SK-N-SH (cell line): ENCODE data around the gene ZNF878.

ENCODE experiments used
- CHD2 ChIP-seq: fragments of 150-350 bp; IDR thresholded peaks from 2 replicates; pipeline ENCODE4 v1.6.1; 2018; ENCODE audit warnings: low read length; ENCODE audit not compliant: partially characterized antibody
- JUND ChIP-seq: IDR thresholded peaks from 2 replicates; pipeline ENCODE4 v1.4.0; 2012
- NFIC ChIP-seq: IDR thresholded peaks from 2 replicates; pipeline ENCODE4 v1.4.0; 2012; ENCODE audit warnings: borderline replicate concordance
- POLR2AphosphoS5 ChIP-seq: IDR thresholded peaks from 2 replicates; pipeline ENCODE4 v1.6.1; 2012; ENCODE audit warnings: low read depth, low read length
- RAD21 ChIP-seq: IDR thresholded peaks from 2 replicates; pipeline ENCODE4 v1.6.1; 2012; ENCODE audit warnings: mild to moderate bottlenecking, low read length
- SIN3A ChIP-seq: IDR thresholded peaks from 2 replicates; pipeline ENCODE4 v1.6.1; 2012; ENCODE audit warnings: low read depth, mild to moderate bottlenecking, low read length, moderate library complexity, borderline replicate concordance
- YY1 ChIP-seq: IDR thresholded peaks from 2 replicates; pipeline ENCODE4 v1.4.0; 2012; ENCODE audit warnings: low read depth, mild to moderate bottlenecking
- TF ChIP-seq, protein P1 (sequence below): fragments of 200-600 bp; sonication (generic); IDR thresholded peaks from 2 replicates; pipeline ENCODE4 v1.6.1; 2017; ENCODE audit warnings: antibody characterized with exemption, mild to moderate bottlenecking, moderate library complexity
- TF ChIP-seq, protein P2 (sequence below): IDR thresholded peaks from 2 replicates; pipeline ENCODE4 v1.4.0; 2012; ENCODE audit warnings: low read depth

DNA sequence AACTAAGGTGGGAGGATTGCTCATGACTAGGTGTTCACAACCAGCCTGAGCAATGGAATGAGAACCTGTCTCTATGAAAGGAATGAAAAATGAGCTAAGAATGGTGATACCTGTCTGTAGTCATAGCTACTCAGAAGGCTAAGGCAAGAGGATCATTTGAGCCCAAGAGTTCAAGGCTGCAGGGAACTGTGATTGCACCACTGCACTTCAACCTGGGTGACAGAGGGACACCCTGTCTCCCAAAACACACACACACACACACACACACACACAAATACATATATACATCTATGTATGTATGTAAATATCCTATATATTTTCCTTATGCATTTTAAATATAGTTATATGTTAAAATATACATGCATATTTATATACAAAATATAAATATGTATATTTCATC is 9.9 kb downstream of the ZNF878 start:
- no peak for TF ChIP-seq RAD21
- TF ChIP-seq, protein P1, sequence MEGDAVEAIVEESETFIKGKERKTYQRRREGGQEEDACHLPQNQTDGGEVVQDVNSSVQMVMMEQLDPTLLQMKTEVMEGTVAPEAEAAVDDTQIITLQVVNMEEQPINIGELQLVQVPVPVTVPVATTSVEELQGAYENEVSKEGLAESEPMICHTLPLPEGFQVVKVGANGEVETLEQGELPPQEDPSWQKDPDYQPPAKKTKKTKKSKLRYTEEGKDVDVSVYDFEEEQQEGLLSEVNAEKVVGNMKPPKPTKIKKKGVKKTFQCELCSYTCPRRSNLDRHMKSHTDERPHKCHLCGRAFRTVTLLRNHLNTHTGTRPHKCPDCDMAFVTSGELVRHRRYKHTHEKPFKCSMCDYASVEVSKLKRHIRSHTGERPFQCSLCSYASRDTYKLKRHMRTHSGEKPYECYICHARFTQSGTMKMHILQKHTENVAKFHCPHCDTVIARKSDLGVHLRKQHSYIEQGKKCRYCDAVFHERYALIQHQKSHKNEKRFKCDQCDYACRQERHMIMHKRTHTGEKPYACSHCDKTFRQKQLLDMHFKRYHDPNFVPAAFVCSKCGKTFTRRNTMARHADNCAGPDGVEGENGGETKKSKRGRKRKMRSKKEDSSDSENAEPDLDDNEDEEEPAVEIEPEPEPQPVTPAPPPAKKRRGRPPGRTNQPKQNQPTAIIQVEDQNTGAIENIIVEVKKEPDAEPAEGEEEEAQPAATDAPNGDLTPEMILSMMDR: no peak
- no peak for TF ChIP-seq CHD2
- TF ChIP-seq NFIC: no peak
- no peak for TF ChIP-seq YY1
- TF ChIP-seq SIN3A: no peak
- TF ChIP-seq JUND: no peak
- TF ChIP-seq, protein P2, sequence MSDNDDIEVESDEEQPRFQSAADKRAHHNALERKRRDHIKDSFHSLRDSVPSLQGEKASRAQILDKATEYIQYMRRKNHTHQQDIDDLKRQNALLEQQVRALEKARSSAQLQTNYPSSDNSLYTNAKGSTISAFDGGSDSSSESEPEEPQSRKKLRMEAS: no peak
- TF ChIP-seq POLR2AphosphoS5: no peak
